Mucosa of descending colon (tissue), 3 donors: ENCODE data around the gene ARL16. TPM values are rescaled to one million over a fixed set of nuclear protein-coding genes. Genes with fewer than 3 reads are reported as not detected.
A peak's percentile ranks its signal among the peaks of the same experiment; 100 is the strongest.

Experiments
- ATAC-seq: fragments of 200-7000 bp; cut with Tn5 transposase; one replicate; pipeline ENCODE4 v1.9.1; 2020; ENCODE audit warnings: mild to moderate bottlenecking, moderate library complexity
- DNase-seq, 3 donors: peaks; one replicate each; pipeline ENCODE4 v3.0.0-alpha.2; 2020
- H3K36me3 ChIP-seq: fragments of 200-600 bp; one replicate; pipeline ENCODE4 v1.8.0; 2021; ENCODE audit warnings: low read depth, mild to moderate bottlenecking
- H3K4me1 ChIP-seq: fragments of 200-600 bp; one replicate; pipeline ENCODE4 v1.8.0; 2021; ENCODE audit warnings: low read depth, mild to moderate bottlenecking
- H3K4me3 ChIP-seq: fragments of 200-600 bp; one replicate; pipeline ENCODE4 v1.8.0; 2021; ENCODE audit warnings: mild to moderate bottlenecking
- H3K9me3 ChIP-seq: fragments of 200-600 bp; one replicate; pipeline ENCODE4 v1.8.0; 2021; ENCODE audit warnings: mild to moderate bottlenecking
- intact Hi-C, 2 donors: fragments of 100-400 bp; cut with DNase I in 1 of 2; cut with micrococcal nuclease in 1 of 2; formaldehyde crosslinking; loops; one replicate each; pipeline versions ENCODE4 v1.11.0 to v1.11.1; 2022; cut with DNase I, micrococcal nuclease
- total RNA-seq, 3 donors: library from RNA; stranded (reverse); fragmentation: NEBNext Ultra II Directional in 2 of 3; extraction: Animal tissue kit (Norgen Biotek cat#: 25700) in 2 of 3; gene quantifications; one replicate each; pipeline versions ENCODE4 v1.2.1 to v1.2.4, GENCODE V29; 2021 to 2023
- TF ChIP-seq, protein P1 (sequence below): fragments of 200-600 bp; IDR thresholded peaks from one replicate; pipeline ENCODE4 v1.8.0; 2022; ENCODE audit warnings: antibody characterized with exemption, mild to moderate bottlenecking
- donor health status: DM: no; HTN: no; CAD: no; lungs with moderate emphysema.
- donor health status: DM: no; HTN: no; CAD: no.
- donor health status: DM: no; HTN: yes; CAD: no.

Gene ARL16
- total RNA-seq, 3 donors from 2014 or later: 14.0 to 27.6 (median 26.1) TPM

- ATAC-seq (peak; percentile 99), DNase-seq (peak; percentile 97 to 98 (median 97))
- H3K4me1 ChIP-seq: peaks cover 17% of the 10 kb centered on the region
- H3K9me3 ChIP-seq: no peaks in the 10 kb centered on the region
- intact Hi-C loops: no loop called here
- H3K4me3 ChIP-seq: peak within 1 kb of the TSS; percentile 96
- TF ChIP-seq, protein P1, sequence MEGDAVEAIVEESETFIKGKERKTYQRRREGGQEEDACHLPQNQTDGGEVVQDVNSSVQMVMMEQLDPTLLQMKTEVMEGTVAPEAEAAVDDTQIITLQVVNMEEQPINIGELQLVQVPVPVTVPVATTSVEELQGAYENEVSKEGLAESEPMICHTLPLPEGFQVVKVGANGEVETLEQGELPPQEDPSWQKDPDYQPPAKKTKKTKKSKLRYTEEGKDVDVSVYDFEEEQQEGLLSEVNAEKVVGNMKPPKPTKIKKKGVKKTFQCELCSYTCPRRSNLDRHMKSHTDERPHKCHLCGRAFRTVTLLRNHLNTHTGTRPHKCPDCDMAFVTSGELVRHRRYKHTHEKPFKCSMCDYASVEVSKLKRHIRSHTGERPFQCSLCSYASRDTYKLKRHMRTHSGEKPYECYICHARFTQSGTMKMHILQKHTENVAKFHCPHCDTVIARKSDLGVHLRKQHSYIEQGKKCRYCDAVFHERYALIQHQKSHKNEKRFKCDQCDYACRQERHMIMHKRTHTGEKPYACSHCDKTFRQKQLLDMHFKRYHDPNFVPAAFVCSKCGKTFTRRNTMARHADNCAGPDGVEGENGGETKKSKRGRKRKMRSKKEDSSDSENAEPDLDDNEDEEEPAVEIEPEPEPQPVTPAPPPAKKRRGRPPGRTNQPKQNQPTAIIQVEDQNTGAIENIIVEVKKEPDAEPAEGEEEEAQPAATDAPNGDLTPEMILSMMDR: no peak
- no peaks in the 10 kb centered on the region for H3K36me3 ChIP-seq
Observed at GRCh38 chr17:81666342-81667191, 17.0 kb downstream of the ARL16 start, which contains the start of the genes CCDC137 and OXLD1. CCDC137 (plus strand) TSS chr17:81666737; CDS start chr17:81666767, 30 bp downstream. OXLD1 (minus strand) TSS chr17:81666605; CDS start chr17:81666577, 28 bp downstream.

- ATAC-seq (peak; percentile 43), DNase-seq (peak in 1 of 3 donors; percentile 26)
- no peaks in the 10 kb centered on the region for H3K36me3 ChIP-seq
- H3K4me1 ChIP-seq: peaks cover 17% of the 10 kb centered on the region
- H3K4me3 ChIP-seq: peak overlapping the region; percentile 96
- intact Hi-C loops: no loop called here
- no peaks in the 10 kb centered on the region for H3K9me3 ChIP-seq
- TF ChIP-seq, protein P1: no peak
Observed at GRCh38 chr17:81666092-81666341, 17.6 kb downstream of the ARL16 start.

DNA sequence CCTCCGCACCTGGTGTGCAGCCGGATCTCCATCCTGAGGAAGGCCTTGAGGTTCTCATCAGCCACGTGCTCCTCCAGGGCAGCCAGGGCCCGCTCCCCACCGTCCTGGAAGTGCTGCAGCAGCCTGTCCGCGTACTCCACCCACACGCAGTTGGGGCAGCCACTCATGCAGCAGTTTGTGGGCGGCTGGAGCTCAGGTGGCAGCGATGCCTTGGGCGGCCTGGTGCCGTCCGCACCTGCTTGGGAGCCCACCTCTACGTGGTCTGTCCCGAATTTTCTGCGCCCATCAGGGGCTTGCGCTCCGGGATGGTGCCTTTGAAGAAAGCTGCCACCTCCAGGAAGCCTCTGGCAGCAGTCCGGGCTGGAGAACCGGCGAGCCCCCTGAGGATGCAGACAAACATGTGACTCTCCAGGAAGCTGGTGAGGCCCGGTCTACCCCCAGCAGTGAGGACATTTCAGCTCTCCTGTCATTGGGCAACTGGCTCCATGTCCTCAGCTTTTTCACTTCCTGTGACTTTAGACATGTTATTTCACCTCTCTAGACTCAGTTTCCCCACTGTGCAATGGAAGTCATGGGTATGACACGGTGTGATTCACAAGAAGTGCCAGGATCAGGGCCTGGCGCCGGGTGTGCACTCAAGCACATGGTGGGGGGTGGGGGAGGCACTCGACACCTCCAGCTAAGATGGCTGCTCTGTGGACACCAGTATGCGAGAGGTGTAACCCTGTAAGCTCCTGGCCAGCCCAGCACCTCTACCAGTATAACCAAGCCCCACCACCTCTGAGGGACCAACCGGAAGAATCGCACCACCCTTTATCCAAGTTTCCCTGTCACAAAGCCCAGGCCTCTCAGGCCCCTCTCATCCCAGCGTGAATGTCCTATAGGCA is 18.1 kb downstream of the ARL16 start:
- H3K4me1 ChIP-seq: peaks cover 17% of the 10 kb centered on the region
- peak in 2 of 3 donors; percentile 41 to 55 for DNase-seq
- H3K4me3 ChIP-seq: peak overlapping the region; percentile 96
- TF ChIP-seq, protein P1: no peak
- H3K36me3 ChIP-seq: no peaks in the 10 kb centered on the region
- peak; percentile 45 for ATAC-seq
- intact Hi-C loops: no loop called here
- no peaks in the 10 kb centered on the region for H3K9me3 ChIP-seq

DNA sequence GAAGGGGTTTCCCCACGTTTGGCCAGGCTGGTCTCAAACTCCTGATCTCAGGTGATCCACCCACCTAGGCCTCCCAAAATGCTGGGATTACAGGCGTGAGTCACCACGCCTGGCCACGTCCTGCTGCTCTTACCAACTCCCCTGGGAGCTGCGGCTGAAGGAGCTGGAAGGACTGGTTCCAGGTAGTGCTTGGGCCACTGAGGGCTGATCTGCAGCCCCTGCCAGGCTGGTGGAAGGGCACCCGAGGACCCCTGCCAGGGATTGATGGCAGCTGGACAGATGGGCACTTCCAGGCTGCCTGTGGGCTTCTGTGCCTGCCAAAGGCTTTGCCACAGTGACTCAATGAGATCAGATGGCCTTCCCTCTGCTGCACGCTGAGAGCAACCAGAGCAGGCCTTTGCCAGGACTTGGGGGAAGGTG is 19.5 kb downstream of the ARL16 start:
- Histone ChIP-seq H3K4me3 (no peak overlapping the region), H3K36me3 (no peaks in the 10 kb centered on the region), H3K4me1 (peaks cover 21% of the 10 kb centered on the region), H3K9me3 (no peaks in the 10 kb centered on the region)
- TF ChIP-seq, protein P1: no peak
- DNase-seq (no peak), ATAC-seq (no peak)
- intact Hi-C loops: no loop called here

- Histone ChIP-seq H3K4me1 (peaks cover 14% of the 10 kb centered on the region), H3K36me3 (no peaks in the 10 kb centered on the region), H3K9me3 (no peaks in the 10 kb centered on the region), H3K4me3 (no peak overlapping the region)
- intact Hi-C loops: no loop called here
- TF ChIP-seq, protein P1: no peak
- ATAC-seq: no peak
- DNase-seq: no peak
Observed at GRCh38 chr17:81662002-81662401, 21.6 kb downstream of the ARL16 start.
